Measurements from ENCODE around the gene SSBP4. TPM values are rescaled to one million over a fixed set of nuclear protein-coding genes. Genes with fewer than 3 reads are reported as not detected.

The SSBP4 gene
- total and polyA plus RNA-seq, 2 experiments from 2014 or later: 46.9 to 169 TPM

- H3K9ac ChIP-seq: no peak overlapping the region
- H4K20me1 ChIP-seq (ENCODE audit: insufficient read depth): 0 out of 2 replicates have a peak, but pooled peaks cover 4% of the 10 kb centered on the region
- H3K27ac ChIP-seq: 0 out of 2 replicates have a peak overlapping the region, but pooled peaks have one; percentile 87
- no peak overlapping the region for H3K4me2 ChIP-seq (ENCODE audit: unreplicated experiment)
- no peaks in the 10 kb centered on the region for H3K9me2 ChIP-seq (ENCODE audit: insufficient read depth)
- H3F3A ChIP-seq (ENCODE audit: insufficient read depth): peaks cover 20% of the 10 kb centered on the region
- peaks cover 51% of the 10 kb centered on the region for H3K4me1 ChIP-seq (ENCODE audit: insufficient read depth)
- H3K9me3 ChIP-seq (ENCODE audit: low read depth): no peaks in the 10 kb centered on the region
- no peak overlapping the region for H2AFZ ChIP-seq
- no peak for DNase-seq
- peaks cover 99% of the 10 kb centered on the region for H3K79me2 ChIP-seq (ENCODE audit: insufficient read depth)
- TF ChIP-seq EZH2phosphoT487 (IDR thresholded peaks at IDR 0.05; ENCODE audit: insufficient read depth, low read depth) (no peak), EZH2 (IDR thresholded peaks at IDR 0.05; ENCODE audit: insufficient read depth, poor library complexity, severe bottlenecking) (no peak)
- no peaks in the 10 kb centered on the region for H3K27me3 ChIP-seq (replicated peaks; ENCODE audit: insufficient read depth)
- H3K36me3 ChIP-seq (ENCODE audit: low read depth): no peaks in the 10 kb centered on the region
- H3K4me3 ChIP-seq: no peak overlapping the region
- in situ Hi-C loops (cut with MboI): no loop called here
- 89 to 90% methylated on average over 12 of the region's 12 CpGs for WGBS, 2 experiments (ENCODE audit: low coverage in 1 of 2, low lambda C conversion rate in 2 of 2, missing lambda C conversion rate in 2 of 2)
These were observed 62.5 kb downstream of the SSBP4 start for GRCh38 chr19:18481505-18482222.

- Histone ChIP-seq H3K9me2 (ENCODE audit: insufficient read depth) (no peaks in the 10 kb centered on the region), H3K27me3 (replicated peaks; ENCODE audit: insufficient read depth) (no peaks in the 10 kb centered on the region), H3K9ac (no peak overlapping the region), H3K4me1 (ENCODE audit: insufficient read depth) (peaks cover 58% of the 10 kb centered on the region), H3K9me3 (ENCODE audit: low read depth) (no peaks in the 10 kb centered on the region), H3K4me3 (no peak overlapping the region), H3K36me3 (ENCODE audit: low read depth) (no peaks in the 10 kb centered on the region), H3F3A (ENCODE audit: insufficient read depth) (peaks cover 20% of the 10 kb centered on the region), H2AFZ (no peak overlapping the region), H3K4me2 (ENCODE audit: unreplicated experiment) (no peak overlapping the region), H3K79me2 (ENCODE audit: insufficient read depth) (peaks cover 99% of the 10 kb centered on the region), H4K20me1 (ENCODE audit: insufficient read depth) (0 out of 2 replicates have a peak, but pooled peaks cover 4% of the 10 kb centered on the region), H3K27ac (no peak overlapping the region)
- TF ChIP-seq EZH2 (IDR thresholded peaks at IDR 0.05; ENCODE audit: insufficient read depth, poor library complexity, severe bottlenecking): no peak
- no peak for TF ChIP-seq EZH2phosphoT487 (IDR thresholded peaks at IDR 0.05; ENCODE audit: insufficient read depth, low read depth)
- in situ Hi-C loops (cut with MboI): no loop called here
- no peak for DNase-seq
- 65 to 72% methylated on average over 12 of the region's 12 CpGs for WGBS, 2 experiments (ENCODE audit: low coverage in 1 of 2, low lambda C conversion rate in 2 of 2, missing lambda C conversion rate in 2 of 2)
These were observed 64.1 kb downstream of the SSBP4 start for GRCh38 chr19:18483119-18483890.

Small RNA genes lying within 50 kb of the gene (microRNA-seq; reads per million reads assigned to microRNA genes)
- not detected for gene MIR3189 (ENCODE audit: borderline number of aligned reads)

Small RNA genes lying within 50 kb of the gene (small RNA-seq; reads per million reads assigned to genes)
- not detected for gene MIR3189 (ENCODE audit: low read depth, low replicate concordance)

Other genes with a start within 250 kb of the SSBP4 start
- 0.86 and 15.9 TPM in 2 replicates for gene IFI30, start 245.6 kb upstream of the SSBP4 start, total RNA-seq (2014; rRNA removed; shearing (Covaris generic))
- 10.3 and 14.3 TPM in 2 replicates for gene IFI30, start 245.6 kb upstream of the SSBP4 start, polyA plus RNA-seq (2016; fragmentation: Nextera tagmentation; extraction: Ambion mirVana)
- 43.2 and 69.4 TPM in 2 replicates for gene MPV17L2, start 226.2 kb upstream of the SSBP4 start, total RNA-seq (2014; rRNA removed; shearing (Covaris generic))
- 21.0 and 22.4 TPM in 2 replicates for gene MPV17L2, start 226.2 kb upstream of the SSBP4 start, polyA plus RNA-seq (2016; fragmentation: Nextera tagmentation; extraction: Ambion mirVana)
- gene RAB3A, start 215.4 kb upstream of the SSBP4 start, total RNA-seq (2014; rRNA removed; shearing (Covaris generic)): 1.4 and 1.8 TPM in 2 replicates
- gene RAB3A, start 215.4 kb upstream of the SSBP4 start, polyA plus RNA-seq (2016; fragmentation: Nextera tagmentation; extraction: Ambion mirVana): 1.9 and 2.0 TPM in 2 replicates
- gene PDE4C, start 193.0 kb upstream of the SSBP4 start, total RNA-seq (2014; rRNA removed; shearing (Covaris generic)): under 0.01 and 0.22 TPM in 2 replicates
- gene PDE4C, start 193.0 kb upstream of the SSBP4 start, polyA plus RNA-seq (2016; fragmentation: Nextera tagmentation; extraction: Ambion mirVana): 0.40 and 1.0 TPM in 2 replicates
- gene IQCN, start 144.9 kb upstream of the SSBP4 start, total RNA-seq (2014; rRNA removed; shearing (Covaris generic)): 0.11 and 0.25 TPM in 2 replicates
- 0.16 and 0.33 TPM in 2 replicates for gene IQCN, start 144.9 kb upstream of the SSBP4 start, polyA plus RNA-seq (2016; fragmentation: Nextera tagmentation; extraction: Ambion mirVana)
- gene JUND, start 137.8 kb upstream of the SSBP4 start, total RNA-seq (2014; rRNA removed; shearing (Covaris generic)): 123 and 172 TPM in 2 replicates
- gene JUND, start 137.8 kb upstream of the SSBP4 start, polyA plus RNA-seq (2016; fragmentation: Nextera tagmentation; extraction: Ambion mirVana): 15.3 and 17.9 TPM in 2 replicates
- gene LSM4, start 96.3 kb upstream of the SSBP4 start, total RNA-seq (2014; rRNA removed; shearing (Covaris generic)): 167 and 203 TPM in 2 replicates
- gene LSM4, start 96.3 kb upstream of the SSBP4 start, polyA plus RNA-seq (2016; fragmentation: Nextera tagmentation; extraction: Ambion mirVana): 200 and 208 TPM in 2 replicates
- gene PGPEP1, start 78.8 kb upstream of the SSBP4 start, total RNA-seq (2014; rRNA removed; shearing (Covaris generic)): 12.0 and 20.5 TPM in 2 replicates
- 9.4 and 14.5 TPM in 2 replicates for gene PGPEP1, start 78.8 kb upstream of the SSBP4 start, polyA plus RNA-seq (2016; fragmentation: Nextera tagmentation; extraction: Ambion mirVana)
- 27.7 and 33.3 TPM in 2 replicates for gene GDF15, start 33.2 kb upstream of the SSBP4 start, total RNA-seq (2014; rRNA removed; shearing (Covaris generic))
- 32.7 and 36.0 TPM in 2 replicates for gene GDF15, start 33.2 kb upstream of the SSBP4 start, polyA plus RNA-seq (2016; fragmentation: Nextera tagmentation; extraction: Ambion mirVana)
- gene LRRC25, start 21.8 kb upstream of the SSBP4 start, total RNA-seq (2014; rRNA removed; shearing (Covaris generic)): not detected in 2 replicates
- not detected in 2 replicates for gene LRRC25, start 21.8 kb upstream of the SSBP4 start, polyA plus RNA-seq (2016; fragmentation: Nextera tagmentation; extraction: Ambion mirVana)
- 5.5 and 8.9 TPM in 2 replicates for gene ISYNA1, start 18.7 kb downstream of the SSBP4 start, total RNA-seq (2014; rRNA removed; shearing (Covaris generic))
- gene ISYNA1, start 18.7 kb downstream of the SSBP4 start, polyA plus RNA-seq (2016; fragmentation: Nextera tagmentation; extraction: Ambion mirVana): 12.3 and 17.2 TPM in 2 replicates
- gene ELL, start 102.7 kb downstream of the SSBP4 start, total RNA-seq (2014; rRNA removed; shearing (Covaris generic)): 22.1 and 24.2 TPM in 2 replicates
- gene ELL, start 102.7 kb downstream of the SSBP4 start, polyA plus RNA-seq (2016; fragmentation: Nextera tagmentation; extraction: Ambion mirVana): 16.4 and 17.1 TPM in 2 replicates
- 419 and 466 TPM in 2 replicates for gene FKBP8, start 124.2 kb downstream of the SSBP4 start, total RNA-seq (2014; rRNA removed; shearing (Covaris generic))
- 195 and 208 TPM in 2 replicates for gene FKBP8, start 124.2 kb downstream of the SSBP4 start, polyA plus RNA-seq (2016; fragmentation: Nextera tagmentation; extraction: Ambion mirVana)
- gene KXD1, start 138.5 kb downstream of the SSBP4 start, total RNA-seq (2014; rRNA removed; shearing (Covaris generic)): 91.2 and 110 TPM in 2 replicates
- 129 and 135 TPM in 2 replicates for gene KXD1, start 138.5 kb downstream of the SSBP4 start, polyA plus RNA-seq (2016; fragmentation: Nextera tagmentation; extraction: Ambion mirVana)
- gene UBA52, start 152.5 kb downstream of the SSBP4 start, total RNA-seq (2014; rRNA removed; shearing (Covaris generic)): 647 and 755 TPM in 2 replicates
- gene UBA52, start 152.5 kb downstream of the SSBP4 start, polyA plus RNA-seq (2016; fragmentation: Nextera tagmentation; extraction: Ambion mirVana): 708 and 711 TPM in 2 replicates
- 79.9 and 133 TPM in 2 replicates for gene REX1BD, start 169.4 kb downstream of the SSBP4 start, total RNA-seq (2014; rRNA removed; shearing (Covaris generic))
- gene REX1BD, start 169.4 kb downstream of the SSBP4 start, polyA plus RNA-seq (2016; fragmentation: Nextera tagmentation; extraction: Ambion mirVana): 103 and 105 TPM in 2 replicates
- 40.0 and 59.2 TPM in 2 replicates for gene CRLF1, start 187.4 kb downstream of the SSBP4 start, total RNA-seq (2014; rRNA removed; shearing (Covaris generic))
- 8.6 and 9.9 TPM in 2 replicates for gene CRLF1, start 187.4 kb downstream of the SSBP4 start, polyA plus RNA-seq (2016; fragmentation: Nextera tagmentation; extraction: Ambion mirVana)
- 0.13 and 0.97 TPM in 2 replicates for gene TMEM59L, start 193.5 kb downstream of the SSBP4 start, total RNA-seq (2014; rRNA removed; shearing (Covaris generic))
- gene TMEM59L, start 193.5 kb downstream of the SSBP4 start, polyA plus RNA-seq (2016; fragmentation: Nextera tagmentation; extraction: Ambion mirVana): 2.1 and 3.4 TPM in 2 replicates
- 5.7 and 6.4 TPM in 2 replicates for gene KLHL26, start 217.6 kb downstream of the SSBP4 start, total RNA-seq (2014; rRNA removed; shearing (Covaris generic))
- 2.8 and 2.9 TPM in 2 replicates for gene KLHL26, start 217.6 kb downstream of the SSBP4 start, polyA plus RNA-seq (2016; fragmentation: Nextera tagmentation; extraction: Ambion mirVana)

Measured in GM23248 (cell line).